Mesothelial cell of epicardium (in vitro differentiated cells): ENCODE measurements around the gene DHFR. TPM values are rescaled to one million over a fixed set of nuclear protein-coding genes. Genes with fewer than 3 reads are reported as not detected.

Experiments used
- DNase-seq, 2 experiments: peaks; one replicate each; pipeline ENCODE4 v3.0.0; 2021; ENCODE audit warnings: low spot score in 2 of 2; ENCODE audit not compliant: unreplicated experiment in 2 of 2
- H3K27ac Mint-ChIP-seq: 2 replicates; pipeline ENCODE4 v1.8.0; 2021; ENCODE audit warnings: mixed read lengths
- H3K27me3 Mint-ChIP-seq: 2 replicates; pipeline ENCODE4 v1.8.0; 2021; ENCODE audit warnings: low read depth, mixed read lengths
- H3K36me3 Mint-ChIP-seq: 2 replicates; pipeline ENCODE4 v1.8.0; 2021; ENCODE audit warnings: mixed read lengths
- H3K4me1 Mint-ChIP-seq: 2 replicates; pipeline ENCODE4 v1.8.0; 2021; ENCODE audit warnings: mixed read lengths
- H3K4me3 Mint-ChIP-seq: 2 replicates; pipeline ENCODE4 v1.8.0; 2021; ENCODE audit warnings: mild to moderate bottlenecking, moderate library complexity, mixed read lengths
- H3K9me3 Mint-ChIP-seq: 2 replicates; pipeline ENCODE4 v1.8.0; 2021; ENCODE audit warnings: mixed read lengths
- total RNA-seq: library from RNA; stranded (reverse); gene quantifications from 3 replicates; pipeline ENCODE4 v1.2.1, GENCODE V29; 2021
- TF ChIP-seq, protein P1 (sequence below): fragments of 200-600 bp; sonication (generic); IDR thresholded peaks from one replicate; pipeline ENCODE4 v1.5.0; 2021; ENCODE audit warnings: antibody characterized with exemption; ENCODE audit not compliant: unreplicated experiment

Gene DHFR
- total RNA-seq, 1 donor from 2014 or later: 30.9 TPM

DNA sequence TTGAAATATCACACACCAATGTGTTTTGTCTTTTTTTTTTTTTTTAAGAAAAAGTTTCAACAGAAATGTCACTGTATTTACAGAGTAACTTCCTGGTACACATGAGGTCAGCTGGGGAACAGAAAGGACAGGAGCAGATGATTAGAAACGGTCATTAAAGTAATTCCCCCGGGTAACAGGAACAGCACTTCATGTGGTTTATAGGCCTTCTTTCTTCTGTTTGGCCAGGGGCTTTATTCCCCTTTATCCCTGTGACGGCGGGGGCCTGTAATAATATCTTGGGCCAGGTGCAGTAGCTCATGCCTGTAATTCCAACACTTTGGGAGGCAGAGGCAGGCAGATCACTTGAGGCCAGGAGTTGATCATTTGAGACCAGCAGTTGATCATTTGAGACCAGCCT is 30.8 kb downstream of the DHFR start:
- H3K4me3 Mint-ChIP-seq: no peak overlapping the region
- H3K36me3 Mint-ChIP-seq: peaks cover 9% of the 10 kb centered on the region
- DNase-seq: no peak
- H3K27me3 Mint-ChIP-seq: no peaks in the 10 kb centered on the region
- H3K9me3 Mint-ChIP-seq: no peaks in the 10 kb centered on the region
- TF ChIP-seq, protein P1, sequence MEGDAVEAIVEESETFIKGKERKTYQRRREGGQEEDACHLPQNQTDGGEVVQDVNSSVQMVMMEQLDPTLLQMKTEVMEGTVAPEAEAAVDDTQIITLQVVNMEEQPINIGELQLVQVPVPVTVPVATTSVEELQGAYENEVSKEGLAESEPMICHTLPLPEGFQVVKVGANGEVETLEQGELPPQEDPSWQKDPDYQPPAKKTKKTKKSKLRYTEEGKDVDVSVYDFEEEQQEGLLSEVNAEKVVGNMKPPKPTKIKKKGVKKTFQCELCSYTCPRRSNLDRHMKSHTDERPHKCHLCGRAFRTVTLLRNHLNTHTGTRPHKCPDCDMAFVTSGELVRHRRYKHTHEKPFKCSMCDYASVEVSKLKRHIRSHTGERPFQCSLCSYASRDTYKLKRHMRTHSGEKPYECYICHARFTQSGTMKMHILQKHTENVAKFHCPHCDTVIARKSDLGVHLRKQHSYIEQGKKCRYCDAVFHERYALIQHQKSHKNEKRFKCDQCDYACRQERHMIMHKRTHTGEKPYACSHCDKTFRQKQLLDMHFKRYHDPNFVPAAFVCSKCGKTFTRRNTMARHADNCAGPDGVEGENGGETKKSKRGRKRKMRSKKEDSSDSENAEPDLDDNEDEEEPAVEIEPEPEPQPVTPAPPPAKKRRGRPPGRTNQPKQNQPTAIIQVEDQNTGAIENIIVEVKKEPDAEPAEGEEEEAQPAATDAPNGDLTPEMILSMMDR: no peak
- H3K27ac Mint-ChIP-seq: no peak overlapping the region
- peaks cover 2% of the 10 kb centered on the region for H3K4me1 Mint-ChIP-seq

DNA sequence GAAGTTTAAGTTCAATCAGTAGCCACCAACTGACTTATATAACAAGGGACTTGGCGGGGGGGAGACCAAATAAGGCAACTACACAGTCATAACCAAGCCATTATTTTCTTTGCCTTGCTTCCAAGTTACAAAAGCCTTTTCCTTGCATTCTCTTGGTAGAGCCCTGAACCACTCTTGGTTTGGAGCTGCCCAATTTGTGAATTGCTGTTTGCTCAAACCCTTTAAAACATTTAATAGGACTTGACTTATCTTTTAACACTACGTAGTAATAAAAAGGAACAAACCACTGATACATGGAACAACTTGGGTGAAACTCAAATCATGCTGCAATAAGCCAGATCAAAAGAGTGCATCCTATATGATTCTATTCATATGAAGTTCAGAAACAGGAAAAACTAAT is 32.0 kb downstream of the DHFR start:
- DNase-seq: no peak
- no peak overlapping the region for H3K27ac Mint-ChIP-seq

DNA sequence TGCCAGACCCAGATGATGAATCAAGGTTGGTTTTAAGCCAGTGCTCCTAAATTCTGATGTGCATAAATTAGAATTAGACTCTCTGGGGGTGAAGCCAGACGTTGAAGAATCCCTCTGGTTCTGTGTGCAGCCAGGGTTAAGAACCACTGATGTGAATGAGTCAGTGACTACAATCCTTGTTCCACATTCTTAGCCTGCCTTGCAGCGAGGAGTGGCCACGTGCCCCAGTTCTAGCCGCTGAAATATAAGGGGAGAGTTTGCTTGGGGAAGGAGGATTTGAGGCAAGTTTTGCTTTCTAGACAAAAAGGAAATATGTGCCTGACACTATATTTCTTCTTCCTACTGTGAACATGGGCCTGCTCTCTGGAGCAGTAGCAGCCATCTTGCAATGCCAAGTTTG is 34.6 kb downstream of the DHFR start:
- H3K9me3 Mint-ChIP-seq: no peaks in the 10 kb centered on the region

More for the DNA sequence above, 32.0 kb downstream of the DHFR start:
- Mint-ChIP-seq H3K4me1 (peaks cover 2% of the 10 kb centered on the region), H3K27me3 (no peaks in the 10 kb centered on the region), H3K9me3 (no peaks in the 10 kb centered on the region), H3K36me3 (peaks cover 9% of the 10 kb centered on the region), H3K4me3 (no peak overlapping the region)
- TF ChIP-seq, protein P1: no peak

DNA sequence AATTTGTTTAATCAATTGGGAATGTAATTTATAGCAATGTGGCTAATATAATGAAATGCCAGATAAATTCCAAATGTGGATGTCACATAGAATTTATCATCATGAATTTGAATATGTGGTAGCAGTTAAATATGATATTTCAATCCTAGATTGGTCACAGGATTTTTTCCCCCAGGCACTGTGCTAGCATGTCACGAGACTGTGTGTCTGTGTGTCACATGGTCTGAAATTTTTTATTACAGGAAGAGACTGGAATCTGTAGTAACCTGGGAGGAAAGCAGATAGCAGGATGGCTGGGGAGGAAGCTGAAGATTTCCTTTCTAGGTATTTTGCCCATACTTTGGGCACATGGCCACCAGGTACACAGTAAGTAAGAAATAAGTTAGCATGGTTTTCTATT is 35.7 kb downstream of the DHFR start:
- no peak overlapping the region for H3K4me3 Mint-ChIP-seq
- peaks cover 9% of the 10 kb centered on the region for H3K36me3 Mint-ChIP-seq
- no peak overlapping the region for H3K27ac Mint-ChIP-seq
- H3K4me1 Mint-ChIP-seq: peaks cover 14% of the 10 kb centered on the region
- no peaks in the 10 kb centered on the region for H3K9me3 Mint-ChIP-seq
- no peak for DNase-seq
- TF ChIP-seq, protein P1: no peak
- H3K27me3 Mint-ChIP-seq: no peaks in the 10 kb centered on the region

More for the DNA sequence above, 34.6 kb downstream of the DHFR start:
- Mint-ChIP-seq H3K4me1 (peaks cover 10% of the 10 kb centered on the region), H3K4me3 (no peak overlapping the region), H3K27ac (no peak overlapping the region), H3K36me3 (peaks cover 9% of the 10 kb centered on the region), H3K27me3 (no peaks in the 10 kb centered on the region)
- no peak for DNase-seq
- TF ChIP-seq, protein P1: no peak

DNA sequence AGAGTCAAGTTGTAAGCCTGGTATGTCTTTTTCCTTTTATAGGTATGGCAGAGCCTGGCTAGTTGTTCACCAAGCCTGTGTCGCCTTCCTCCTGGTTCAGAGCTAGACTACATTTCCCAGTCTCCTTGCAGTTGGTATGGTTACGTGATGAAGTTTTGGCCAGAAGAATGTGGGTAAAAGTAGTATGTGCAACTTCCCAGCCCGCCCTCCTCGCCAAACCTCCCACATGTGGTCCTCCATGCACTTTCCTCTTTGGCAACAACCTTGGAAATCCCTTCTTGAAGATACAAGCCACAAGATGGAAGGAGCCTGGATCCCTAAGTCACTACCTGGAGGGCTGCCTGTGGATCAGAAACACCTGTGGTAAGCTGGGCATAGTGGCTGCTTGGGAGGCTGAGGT is 36.3 kb downstream of the DHFR start:
- H3K4me3 Mint-ChIP-seq: no peak overlapping the region
- TF ChIP-seq, protein P1: no peak
- DNase-seq: no peak
- peaks cover 14% of the 10 kb centered on the region for H3K4me1 Mint-ChIP-seq
- no peaks in the 10 kb centered on the region for H3K9me3 Mint-ChIP-seq
- H3K36me3 Mint-ChIP-seq: peaks cover 9% of the 10 kb centered on the region
- H3K27me3 Mint-ChIP-seq: no peaks in the 10 kb centered on the region
- no peak overlapping the region for H3K27ac Mint-ChIP-seq
